GM23338 (cell line): ENCODE results near the gene METRN. TPM values are rescaled to one million over a fixed set of nuclear protein-coding genes. Genes with fewer than 3 reads are reported as not detected.

Source experiments
- ATAC-seq: fragments of 200-7000 bp; cut with Tn5 transposase; 3 replicates; pipeline ENCODE4 v1.9.1; 2020
- DNase-seq: peaks from one replicate; pipeline ENCODE4 v3.0.0-alpha.2; 2015; ENCODE audit warnings: low spot score
- H2AFZ ChIP-seq: fragments of 200-600 bp; sonication (generic); 2 replicates; pipeline ENCODE4 v1.8.0; 2016; ENCODE audit warnings: antibody characterized with exemption, mild to moderate bottlenecking, moderate library complexity
- H3F3A ChIP-seq: fragments of 200-600 bp; sonication (generic); replicated peaks from 2 replicates; pipeline ENCODE4 v1.8.0; 2017; ENCODE audit warnings: antibody characterized with exemption, mixed run types, low read depth
- H3K27ac ChIP-seq: fragments of 200-600 bp; sonication (generic); 2 replicates; pipeline ENCODE4 v1.6.1; 2016; ENCODE audit warnings: low read depth
- H3K27me3 ChIP-seq: fragments of 200-600 bp; sonication (generic); 2 replicates; pipeline ENCODE4 v1.8.0; 2016; ENCODE audit warnings: mild to moderate bottlenecking, mixed run types, moderate library complexity; ENCODE audit not compliant: insufficient read depth
- H3K36me3 ChIP-seq: fragments of 200-600 bp; sonication (generic); 2 replicates; pipeline ENCODE4 v1.8.0; 2016; ENCODE audit warnings: mild to moderate bottlenecking; ENCODE audit not compliant: insufficient read depth
- H3K4me1 ChIP-seq: fragments of 200-600 bp; sonication (generic); 2 replicates; pipeline ENCODE4 v1.8.0; 2016; ENCODE audit warnings: mild to moderate bottlenecking, moderate library complexity; ENCODE audit not compliant: insufficient read depth
- H3K4me2 ChIP-seq: fragments of 200-600 bp; sonication (generic); 2 replicates; pipeline ENCODE4 v1.7.1; 2017; ENCODE audit warnings: mixed run types
- H3K4me3 ChIP-seq: fragments of 200-600 bp; sonication (generic); 2 replicates; pipeline ENCODE4 v1.6.1; 2016; ENCODE audit warnings: mixed run types
- H3K79me2 ChIP-seq: fragments of 200-600 bp; sonication (generic); replicated peaks from 2 replicates; pipeline ENCODE4 v1.8.0; 2017; ENCODE audit warnings: mild to moderate bottlenecking; ENCODE audit not compliant: insufficient read depth
- H3K9me2 ChIP-seq: fragments of 200-600 bp; sonication (generic); 2 replicates; pipeline ENCODE4 v1.8.0; 2017; ENCODE audit not compliant: insufficient read depth
- H4K20me1 ChIP-seq: fragments of 200-600 bp; sonication (generic); replicated peaks from 2 replicates; pipeline ENCODE4 v1.8.0; 2017; ENCODE audit warnings: mild to moderate bottlenecking; ENCODE audit not compliant: insufficient read depth
- H3K27ac Mint-ChIP-seq: 2 replicates; pipeline ENCODE4 v1.8.0; 2020; ENCODE audit warnings: inconsistent platforms, mild to moderate bottlenecking, moderate library complexity, mixed read lengths
- H3K27me3 Mint-ChIP-seq: 3 replicates; pipeline ENCODE4 v1.8.0; 2022; ENCODE audit warnings: low read depth, mild to moderate bottlenecking, moderate library complexity, mixed read lengths, inconsistent platforms; ENCODE audit not compliant: insufficient read depth, poor library complexity
- H3K36me3 Mint-ChIP-seq: 3 replicates; pipeline ENCODE4 v1.8.0; 2021; ENCODE audit warnings: low read depth, mild to moderate bottlenecking, inconsistent platforms, moderate library complexity, mixed read lengths
- H3K4me1 Mint-ChIP-seq: 3 replicates; pipeline ENCODE4 v1.8.0; 2020; ENCODE audit warnings: mild to moderate bottlenecking, inconsistent platforms, mixed read lengths
- H3K4me3 Mint-ChIP-seq: 3 replicates; pipeline ENCODE4 v1.8.0; 2021; ENCODE audit warnings: moderate library complexity, mild to moderate bottlenecking, inconsistent platforms, mixed read lengths
- H3K9me3 Mint-ChIP-seq: 3 replicates; pipeline ENCODE4 v1.8.0; 2020; ENCODE audit warnings: moderate library complexity, mild to moderate bottlenecking, inconsistent platforms, mixed read lengths
- CREB1 ChIP-seq: fragments of 250-450 bp; sonication (Bioruptor Pico); IDR thresholded peaks from 2 replicates; pipeline ENCODE4 v1.5.0; 2020; ENCODE audit warnings: low read depth, mild to moderate bottlenecking, moderate library complexity
- EZH2 ChIP-seq: fragments of 200-600 bp; sonication (generic); IDR thresholded peaks from one replicate; pipeline ENCODE4 v1.8.0; 2017; ENCODE audit warnings: antibody characterized with exemption, mild to moderate bottlenecking, low read depth; ENCODE audit not compliant: unreplicated experiment
- EZH2phosphoT487 ChIP-seq: fragments of 200-600 bp; sonication (generic); IDR thresholded peaks from one replicate; pipeline ENCODE4 v1.8.1; 2018; ENCODE audit warnings: antibody characterized with exemption; ENCODE audit not compliant: unreplicated experiment
- NANOG ChIP-seq: IDR thresholded peaks from 2 replicates; pipeline ENCODE4 v1.6.1; 2016; ENCODE audit warnings: antibody characterized with exemption, borderline replicate concordance
- POLR2AphosphoS5 ChIP-seq: IDR thresholded peaks from 2 replicates; pipeline ENCODE4 v1.6.1; 2016; ENCODE audit warnings: antibody characterized with exemption, low read depth
- ZNF114 ChIP-seq: fragments of 250-450 bp; sonication (Bioruptor Pico); IDR thresholded peaks from 2 replicates; pipeline ENCODE4 v1.5.0; 2020; ENCODE audit warnings: mild to moderate bottlenecking, moderate library complexity
- ZNF331 ChIP-seq: fragments of 250-450 bp; sonication (Bioruptor Pico); IDR thresholded peaks from 2 replicates; pipeline ENCODE4 v1.5.0; 2020; ENCODE audit warnings: low read depth, mild to moderate bottlenecking, moderate library complexity
- polyA plus RNA-seq: library from polyadenylated mRNA; unstranded; fragments of >200 nt; fragmentation: Nextera tagmentation; extraction: Ambion mirVana; gene quantifications from 2 replicates; pipeline ENCODE4 v1.2.1, GENCODE V29; 2016
- total RNA-seq: library from RNA; depleted of rRNA; stranded (reverse); fragments of >200 nt; shearing (Covaris generic); gene quantifications from 2 replicates; pipeline ENCODE4 v1.2.3, GENCODE V29; 2014
- TF ChIP-seq, protein P1 (sequence below), 2 experiments: fragments of 200-600 bp in 1 of 2; sonication (generic) in 1 of 2; conservative IDR thresholded peaks; 2 replicates each; pipeline versions ENCODE4 v1.5.1 to v1.6.1; 2016 to 2017; ENCODE audit warnings: antibody characterized with exemption in 2 of 2, low read depth in 2 of 2, mild to moderate bottlenecking in 2 of 2, moderate library complexity in 1 of 2
- TF ChIP-seq, protein P2 (sequence below): IDR thresholded peaks from 2 replicates; pipeline ENCODE4 v1.6.1; 2016; ENCODE audit warnings: antibody characterized with exemption

The METRN gene
- total and polyA plus RNA-seq, 2 experiments from 2014 or later = 18.7 to 33.0 TPM

DNA sequence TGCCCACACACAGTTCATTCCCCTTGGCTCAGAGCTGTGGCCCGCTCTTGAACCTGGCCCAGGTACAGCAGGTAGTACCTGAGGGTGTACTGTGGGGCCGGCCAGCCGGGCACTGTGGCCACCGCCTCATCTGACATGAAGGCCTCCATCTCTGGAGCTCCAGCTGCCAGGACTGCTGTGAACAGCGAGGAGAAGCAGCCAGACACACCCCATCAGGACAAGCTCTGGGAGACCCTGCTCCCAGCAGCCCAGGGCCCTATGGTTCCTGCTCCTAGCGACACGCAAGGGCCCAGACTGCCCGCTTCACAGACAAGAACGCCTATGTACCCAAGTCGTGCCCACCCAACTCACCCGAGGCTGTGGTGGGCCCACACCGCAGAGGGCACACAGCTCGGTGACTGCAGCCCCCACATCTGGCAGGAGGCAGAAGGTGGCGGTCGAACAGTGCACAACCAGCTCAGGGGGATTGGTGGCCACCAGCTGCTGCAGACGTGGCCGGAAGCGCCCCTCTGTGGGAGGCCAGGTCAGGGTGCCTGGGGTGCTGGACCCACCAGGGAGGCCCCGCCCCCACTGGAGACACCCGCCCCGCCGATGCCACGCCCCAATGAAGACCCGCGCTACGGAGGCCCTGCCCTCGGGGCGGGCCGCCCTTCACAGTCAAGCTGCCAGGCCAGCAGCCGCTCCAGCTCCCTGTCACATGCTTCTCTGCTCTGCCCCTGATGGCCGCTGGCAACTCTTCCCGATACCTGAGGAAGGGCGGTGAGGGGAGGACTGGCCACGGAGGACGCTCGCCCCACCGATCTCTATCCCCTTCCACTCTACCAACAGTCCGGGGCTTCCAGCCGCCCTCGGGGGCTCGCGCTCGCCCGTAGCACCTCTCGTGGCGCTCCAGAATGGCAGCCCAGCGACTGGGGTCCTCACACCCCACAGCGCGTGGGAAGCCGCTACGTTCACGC is 35.8 kb upstream of the METRN start:
- H3K4me1 ChIP-seq = peaks cover 16% of the 10 kb centered on the region; the same call in 1 of the 2 replicates
- no peaks in the 10 kb centered on the region; the same call in 1 of the 2 replicates for H3K36me3 ChIP-seq
- no peak overlapping the region for H3K27ac ChIP-seq
- Mint-ChIP-seq H3K4me1 (peaks cover 32% of the 10 kb centered on the region), H3K4me3 (peak overlapping the region; percentile 74), H3K9me3 (no peaks in the 10 kb centered on the region; the same call in 1 of the 3 replicates), H3K27me3 (peaks cover 28% of the 10 kb centered on the region), H3K36me3 (peaks cover 24% of the 10 kb centered on the region), H3K27ac (peak overlapping the region; percentile 59; the same call in 1 of the 2 replicates)
- TF ChIP-seq EZH2 (no peak), POLR2AphosphoS5 (peak; percentile 69)
- H3F3A ChIP-seq = peaks cover 33% of the 10 kb centered on the region
- H3K79me2 ChIP-seq = peaks cover 9% of the 10 kb centered on the region; the same call in 1 of the 2 replicates
- H2AFZ ChIP-seq = 0 out of 2 replicates have a peak overlapping the region, but pooled peaks have one; percentile 59
- no peaks in the 10 kb centered on the region for H3K9me2 ChIP-seq
- no peaks in the 10 kb centered on the region for H3K27me3 ChIP-seq
- DNase-seq = peak; percentile 82
- H4K20me1 ChIP-seq = peaks cover 14% of the 10 kb centered on the region; the same call in 1 of the 2 replicates
- peak; percentile 11 for ATAC-seq
- peak overlapping the region; percentile 83 for H3K4me2 ChIP-seq
- peak overlapping the region; percentile 65 for H3K4me3 ChIP-seq

DNA sequence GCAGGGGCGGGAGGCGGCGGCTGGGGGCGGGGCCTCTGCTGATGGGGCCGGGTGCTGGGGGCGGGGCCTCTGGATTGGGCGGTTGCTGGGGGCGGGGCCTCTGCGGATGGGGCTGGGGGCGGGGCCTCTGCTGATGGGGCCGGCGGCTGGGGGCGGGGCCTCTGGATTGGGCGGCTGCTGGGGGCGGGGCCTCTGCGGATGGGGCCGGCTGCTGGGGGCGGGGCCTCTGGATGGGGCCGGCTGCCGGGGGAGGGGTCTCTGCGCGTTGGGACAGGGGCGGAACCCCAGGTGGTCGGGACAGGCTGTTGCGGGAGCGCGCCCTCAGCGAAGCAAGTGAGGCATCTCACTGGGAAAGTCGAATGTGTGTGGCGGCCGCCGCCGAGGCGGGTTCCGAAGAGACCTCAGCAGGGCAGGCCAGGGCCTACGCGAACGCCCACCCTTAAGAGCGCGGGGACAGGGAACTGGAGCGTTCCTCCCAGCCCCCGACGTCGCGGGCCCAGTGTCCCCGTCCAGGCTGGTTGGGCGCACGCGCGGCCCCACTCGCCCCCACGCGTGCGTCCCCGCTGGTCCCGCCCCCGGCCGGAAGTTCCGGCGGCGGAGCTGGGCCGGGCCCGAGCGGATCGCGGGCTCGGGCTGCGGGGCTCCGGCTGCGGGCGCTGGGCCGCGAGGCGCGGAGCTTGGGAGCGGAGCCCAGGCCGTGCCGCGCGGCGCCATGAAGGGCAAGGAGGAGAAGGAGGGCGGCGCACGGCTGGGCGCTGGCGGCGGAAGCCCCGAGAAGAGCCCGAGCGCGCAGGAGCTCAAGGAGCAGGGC is 34.9 kb upstream of the METRN start, which contains the start of gene STUB1:
STUB1 (plus strand) TSS at position 597 of the 811 bp plus-strand sequence; CDS start at position 713, 116 bp downstream.
- Histone ChIP-seq H3K4me2 (peak within 1 kb of the TSS; percentile 86), H3F3A (peaks cover 27% of the 10 kb centered on the region), H3K27ac (no peak within 1 kb of the TSS), H3K79me2 (peaks cover 9% of the 10 kb centered on the region; the same call in 1 of the 2 replicates), H2AFZ (0 out of 2 replicates have a peak within 1 kb of the TSS, but pooled peaks have one; percentile 59), H3K4me1 (peaks cover 16% of the 10 kb centered on the region; the same call in 1 of the 2 replicates), H3K27me3 (no peaks in the 10 kb centered on the region), H3K9me2 (no peaks in the 10 kb centered on the region), H3K4me3 (peak within 1 kb of the TSS; percentile 71), H3K36me3 (no peaks in the 10 kb centered on the region; the same call in 1 of the 2 replicates), H4K20me1 (peaks cover 14% of the 10 kb centered on the region; the same call in 1 of the 2 replicates)
- TF ChIP-seq POLR2AphosphoS5 (peak; percentile 77), NANOG (no peak)
- H3K4me1 Mint-ChIP-seq = peaks cover 28% of the 10 kb centered on the region
- H3K4me3 Mint-ChIP-seq = peak within 1 kb of the TSS; percentile 84
- peaks cover 27% of the 10 kb centered on the region for H3K27me3 Mint-ChIP-seq
- ATAC-seq (peak; percentile 5), DNase-seq (peak; percentile 95)
- peaks cover 24% of the 10 kb centered on the region for H3K36me3 Mint-ChIP-seq
- peak within 1 kb of the TSS; percentile 59 for H3K27ac Mint-ChIP-seq
- no peaks in the 10 kb centered on the region; the same call in 1 of the 3 replicates for H3K9me3 Mint-ChIP-seq

DNA sequence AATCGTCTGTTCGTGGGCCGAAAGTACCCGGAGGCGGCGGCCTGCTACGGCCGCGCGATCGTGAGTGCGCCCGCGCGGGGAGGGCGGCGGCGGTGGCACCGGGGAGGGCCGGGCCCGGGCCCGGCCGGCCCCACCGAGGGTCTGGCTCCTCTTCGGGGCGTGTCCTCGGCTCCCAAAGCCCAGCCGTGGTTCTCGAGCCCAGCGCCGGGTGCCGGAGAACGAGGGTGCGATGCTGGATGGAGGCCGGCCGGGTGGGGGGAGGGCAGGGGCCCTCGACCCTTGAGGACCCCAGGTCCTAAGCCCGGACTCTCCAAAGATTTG is 34.3 kb upstream of the METRN start:
- no peaks in the 10 kb centered on the region; the same call in 1 of the 3 replicates for H3K9me3 Mint-ChIP-seq
- no peak for TF ChIP-seq ZNF114 (CRISPR knock-in tag)
- TF ChIP-seq EZH2phosphoT487 = no peak
- TF ChIP-seq, protein P1, sequence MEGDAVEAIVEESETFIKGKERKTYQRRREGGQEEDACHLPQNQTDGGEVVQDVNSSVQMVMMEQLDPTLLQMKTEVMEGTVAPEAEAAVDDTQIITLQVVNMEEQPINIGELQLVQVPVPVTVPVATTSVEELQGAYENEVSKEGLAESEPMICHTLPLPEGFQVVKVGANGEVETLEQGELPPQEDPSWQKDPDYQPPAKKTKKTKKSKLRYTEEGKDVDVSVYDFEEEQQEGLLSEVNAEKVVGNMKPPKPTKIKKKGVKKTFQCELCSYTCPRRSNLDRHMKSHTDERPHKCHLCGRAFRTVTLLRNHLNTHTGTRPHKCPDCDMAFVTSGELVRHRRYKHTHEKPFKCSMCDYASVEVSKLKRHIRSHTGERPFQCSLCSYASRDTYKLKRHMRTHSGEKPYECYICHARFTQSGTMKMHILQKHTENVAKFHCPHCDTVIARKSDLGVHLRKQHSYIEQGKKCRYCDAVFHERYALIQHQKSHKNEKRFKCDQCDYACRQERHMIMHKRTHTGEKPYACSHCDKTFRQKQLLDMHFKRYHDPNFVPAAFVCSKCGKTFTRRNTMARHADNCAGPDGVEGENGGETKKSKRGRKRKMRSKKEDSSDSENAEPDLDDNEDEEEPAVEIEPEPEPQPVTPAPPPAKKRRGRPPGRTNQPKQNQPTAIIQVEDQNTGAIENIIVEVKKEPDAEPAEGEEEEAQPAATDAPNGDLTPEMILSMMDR (conservative IDR thresholded peaks at IDR 0.05; ENCODE audit: low read depth in 2 of 2) = no peak
- TF ChIP-seq, protein P2, sequence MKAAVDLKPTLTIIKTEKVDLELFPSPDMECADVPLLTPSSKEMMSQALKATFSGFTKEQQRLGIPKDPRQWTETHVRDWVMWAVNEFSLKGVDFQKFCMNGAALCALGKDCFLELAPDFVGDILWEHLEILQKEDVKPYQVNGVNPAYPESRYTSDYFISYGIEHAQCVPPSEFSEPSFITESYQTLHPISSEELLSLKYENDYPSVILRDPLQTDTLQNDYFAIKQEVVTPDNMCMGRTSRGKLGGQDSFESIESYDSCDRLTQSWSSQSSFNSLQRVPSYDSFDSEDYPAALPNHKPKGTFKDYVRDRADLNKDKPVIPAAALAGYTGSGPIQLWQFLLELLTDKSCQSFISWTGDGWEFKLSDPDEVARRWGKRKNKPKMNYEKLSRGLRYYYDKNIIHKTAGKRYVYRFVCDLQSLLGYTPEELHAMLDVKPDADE = no peak
- no peak for TF ChIP-seq ZNF331 (CRISPR knock-in tag)
- no peak for TF ChIP-seq EZH2
- no peak for TF ChIP-seq CREB1 (CRISPR knock-in tag)
- no peak for TF ChIP-seq NANOG
- TF ChIP-seq POLR2AphosphoS5 = no peak

More for the DNA sequence above, 34.3 kb upstream of the METRN start:
- Histone ChIP-seq H3K4me3 (peak overlapping the region; percentile 71), H4K20me1 (peaks cover 14% of the 10 kb centered on the region; the same call in 1 of the 2 replicates), H3K36me3 (no peaks in the 10 kb centered on the region; the same call in 1 of the 2 replicates), H3K27ac (no peak overlapping the region), H2AFZ (no peak overlapping the region), H3K9me2 (no peaks in the 10 kb centered on the region), H3K27me3 (no peaks in the 10 kb centered on the region), H3K79me2 (peaks cover 9% of the 10 kb centered on the region; the same call in 1 of the 2 replicates), H3K4me2 (peak overlapping the region; percentile 86), H3K4me1 (peaks cover 16% of the 10 kb centered on the region; the same call in 1 of the 2 replicates), H3F3A (peaks cover 27% of the 10 kb centered on the region)
- H3K27me3 Mint-ChIP-seq = peaks cover 23% of the 10 kb centered on the region
- H3K4me3 Mint-ChIP-seq = peak overlapping the region; percentile 84
- peaks cover 24% of the 10 kb centered on the region for H3K36me3 Mint-ChIP-seq
- H3K27ac Mint-ChIP-seq = no peak overlapping the region; the same call in 1 of the 2 replicates
- DNase-seq (no peak), ATAC-seq (no peak)
- peaks cover 26% of the 10 kb centered on the region for H3K4me1 Mint-ChIP-seq
